Naive thymus-derived CD4-positive, alpha-beta T cell (primary cell): ENCODE measurements around the gene LCN1. TPM values are rescaled to one million over a fixed set of nuclear protein-coding genes. Genes with fewer than 3 reads are reported as not detected.
"Not testable (repeated sequence)": the region's sequence is repeated elsewhere in the genome, so short reads cannot be mapped to it uniquely, and the experiment has no call there.

Experiments
- ATAC-seq: fragments of 150-1000 bp; cut with Tn5 transposase; 2 replicates; pipeline ENCODE4 v1.10.0; 2021; ENCODE audit warnings: mild to moderate bottlenecking, moderate library complexity
- CTCF ChIA-PET: fragments of 350-600 bp; sonication (Branson Sonifier 250); formaldehyde crosslinking; loops from one replicate; lab custom pipeline; 2021; ENCODE audit warnings: antibody characterized with exemption; lab: Charles Lee
- POLR2A ChIA-PET: fragments of 350-600 bp; sonication (Branson Sonifier 250); formaldehyde crosslinking; loops from one replicate; lab custom pipeline; 2021; ENCODE audit warnings: antibody characterized with exemption, inconsistent platforms; lab: Charles Lee
- DNase-seq, 9 donors: peaks; one replicate each; pipeline versions ENCODE4 v3.0.0 to v3.0.0-alpha.2; 2020 to 2022; ENCODE audit warnings: mixed read lengths in 1 of 9
- H3K27ac ChIP-seq: one replicate; pipeline ENCODE4 v1.7.0; 2013; ENCODE audit warnings: mild to moderate bottlenecking, low read depth, low read length, moderate library complexity
- H3K27me3 ChIP-seq, 2 donors: one replicate each; pipeline ENCODE4 v1.7.0; 2013; ENCODE audit warnings: low read length in 2 of 2, mild to moderate bottlenecking in 2 of 2, moderate library complexity in 2 of 2; ENCODE audit not compliant: control insufficient read depth in 2 of 2, insufficient read depth in 2 of 2
- H3K36me3 ChIP-seq, 3 experiments: 1 replicate in 2 of 3; 2 replicates in 1 of 3; pipeline ENCODE4 v1.7.0; 2013; ENCODE audit warnings: low read length in 3 of 3, mild to moderate bottlenecking in 3 of 3, moderate library complexity in 1 of 3; ENCODE audit not compliant: insufficient read depth in 3 of 3, control insufficient read depth in 2 of 3
- H3K4me1 ChIP-seq, 2 donors: one replicate each; pipeline ENCODE4 v1.7.0; 2013; ENCODE audit warnings: low read length in 2 of 2, mild to moderate bottlenecking in 2 of 2, moderate library complexity in 1 of 2; ENCODE audit not compliant: control insufficient read depth in 2 of 2, insufficient read depth in 2 of 2
- H3K4me3 ChIP-seq: 2 replicates; pipeline ENCODE4 v1.7.0; 2013; ENCODE audit warnings: mild to moderate bottlenecking, low read length
- H3K9me3 ChIP-seq, 3 experiments: 1 replicate in 2 of 3; 2 replicates in 1 of 3; pipeline ENCODE4 v1.7.0; 2013; ENCODE audit warnings: low read length in 3 of 3; ENCODE audit not compliant: control insufficient read depth in 2 of 3
- H3K27ac Mint-ChIP-seq, 9 donors: one replicate each; pipeline ENCODE4 v1.8.0; 2020 to 2022; ENCODE audit warnings: mixed read lengths in 9 of 9, mild to moderate bottlenecking in 8 of 9, moderate library complexity in 5 of 9, inconsistent platforms in 2 of 9
- H3K27me3 Mint-ChIP-seq, 5 donors: one replicate each; pipeline ENCODE4 v1.8.0; 2021 to 2022; ENCODE audit warnings: mixed read lengths in 5 of 5, mild to moderate bottlenecking in 1 of 5
- H3K36me3 Mint-ChIP-seq, 5 donors: one replicate each; pipeline ENCODE4 v1.8.0; 2020 to 2022; ENCODE audit warnings: mixed read lengths in 5 of 5, mild to moderate bottlenecking in 3 of 5, inconsistent platforms in 1 of 5
- H3K4me1 Mint-ChIP-seq, 7 donors: one replicate each; pipeline ENCODE4 v1.8.0; 2020 to 2022; ENCODE audit warnings: mixed read lengths in 7 of 7, mild to moderate bottlenecking in 3 of 7, inconsistent platforms in 1 of 7
- H3K4me3 Mint-ChIP-seq, 10 donors: one replicate each; pipeline ENCODE4 v1.8.0; 2020 to 2022; ENCODE audit warnings: mild to moderate bottlenecking in 10 of 10, mixed read lengths in 10 of 10, moderate library complexity in 6 of 10, inconsistent platforms in 2 of 10
- H3K9me3 Mint-ChIP-seq, 11 donors: one replicate each; pipeline ENCODE4 v1.8.0; 2020 to 2022; ENCODE audit warnings: mixed read lengths in 11 of 11, mild to moderate bottlenecking in 4 of 11, inconsistent platforms in 1 of 11, moderate library complexity in 1 of 11
- intact Hi-C, 2 donors: fragments of 100-400 bp; cut with micrococcal nuclease; formaldehyde crosslinking; loops; one replicate each; pipeline ENCODE4 v1.15.1; 2023
- polyA plus RNA-seq, 2 donors: library from polyadenylated mRNA; unstranded; fragments of 300-500 nt; fragmentation: Illumina TruSeq; gene quantifications; one replicate each; pipeline ENCODE4 v1.2.3, GENCODE V29; 2021
- total RNA-seq, 6 experiments: library from RNA in 5 of 6; stranded (reverse) in 5 of 6; gene quantifications; 1 replicate in 5 of 6; 2 replicates in 1 of 6; pipeline ENCODE4 v1.2.3 and lab custom pipeline; 2021 to 2026

The LCN1 gene
- total and polyA plus RNA-seq, 7 experiments from 2014 or later, result not detected

DNA sequence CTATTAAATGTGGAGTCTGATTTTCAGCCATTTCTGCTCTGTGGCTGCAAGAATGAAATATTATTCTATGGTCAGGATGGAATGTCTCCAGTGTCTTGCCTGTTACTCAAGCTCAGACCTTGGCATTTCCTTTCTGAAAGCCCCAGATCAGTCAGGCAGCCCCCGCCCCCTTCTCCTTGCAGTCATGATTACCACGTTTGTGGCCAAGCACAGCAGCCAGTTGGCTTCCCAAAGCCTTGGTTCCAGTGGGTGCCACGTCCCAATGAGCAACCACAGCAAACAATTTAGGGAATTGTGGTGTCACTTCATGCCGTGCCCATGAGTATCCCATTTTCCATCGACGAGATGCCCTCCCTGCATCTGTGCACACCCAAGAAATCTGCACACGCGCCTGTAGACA is 15.0 kb downstream of the LCN1 start:
- H3K4me1 Mint-ChIP-seq, result no peaks in the 10 kb centered on the region
- H3K9me3 ChIP-seq, result no peaks in the 10 kb centered on the region
- no peak overlapping the region for H3K27ac ChIP-seq
- POLR2A ChIA-PET, result no interaction called here
- H3K4me3 Mint-ChIP-seq, result no peak overlapping the region
- H3K9me3 Mint-ChIP-seq, result no peaks in the 10 kb centered on the region
- H3K36me3 ChIP-seq, result no peaks in the 10 kb centered on the region
- CTCF ChIA-PET, result no interaction called here
- H3K4me3 ChIP-seq, result no peak overlapping the region
- no peaks in the 10 kb centered on the region for H3K4me1 ChIP-seq
- no peak for DNase-seq
- peaks cover 4 to 45% (median 37%) of the 10 kb centered on the region in 5 donors for H3K27me3 Mint-ChIP-seq
- H3K27ac Mint-ChIP-seq, result no peak overlapping the region
- no peak for ATAC-seq
- H3K36me3 Mint-ChIP-seq, result no peaks in the 10 kb centered on the region
- no peaks in the 10 kb centered on the region for H3K27me3 ChIP-seq
- intact Hi-C loops, result no loop called here

DNA sequence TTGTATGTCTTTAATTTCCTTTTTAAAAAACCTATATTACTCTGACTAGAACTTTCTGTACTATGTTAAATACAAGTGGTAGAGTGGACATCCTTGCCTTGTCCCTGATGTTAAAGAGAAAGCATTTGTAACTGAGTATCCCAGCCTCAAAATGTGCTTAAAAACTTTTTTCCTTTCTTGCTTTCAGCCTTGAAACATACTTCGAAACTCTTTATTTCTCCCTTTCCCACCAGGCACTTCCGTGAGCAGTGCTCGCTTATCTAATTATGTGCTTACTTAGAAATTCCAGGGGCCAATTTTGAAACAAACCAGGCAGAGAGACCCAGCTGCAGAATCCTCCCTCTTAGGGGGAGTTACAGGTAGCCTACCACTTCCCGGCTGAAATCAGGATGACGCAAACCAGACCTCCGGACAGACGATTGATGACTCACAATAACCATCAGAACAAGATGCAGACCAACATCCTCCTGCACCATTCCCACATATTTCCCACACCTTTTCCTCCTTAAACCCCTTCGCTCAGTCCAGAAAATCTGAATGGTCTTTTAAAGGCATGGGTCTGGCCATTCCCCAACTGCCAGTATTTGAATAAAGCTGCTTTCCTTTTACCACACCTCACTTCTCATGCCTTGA is 22.1 kb downstream of the LCN1 start:
- CTCF ChIA-PET, H3K27me3 ChIP-seq, H3K27ac ChIP-seq, H3K9me3 Mint-ChIP-seq, POLR2A ChIA-PET, H3K4me1 Mint-ChIP-seq, intact Hi-C loops, H3K4me1 ChIP-seq, H3K4me3 Mint-ChIP-seq, DNase-seq, H3K9me3 ChIP-seq, H3K36me3 Mint-ChIP-seq, ATAC-seq, H3K27ac Mint-ChIP-seq, H3K36me3 ChIP-seq, H3K4me3 ChIP-seq: not testable (repeated sequence)
- H3K27me3 Mint-ChIP-seq, result peaks cover 18 to 35% (median 26%) of the 10 kb centered on the region in 5 donors

GRCh38 chr9:135544981-135545635 is 23.9 kb downstream of the LCN1 start:
- H3K4me1 Mint-ChIP-seq, result no peaks in the 10 kb centered on the region
- Histone ChIP-seq H3K27ac (no peak overlapping the region), H3K4me1 (no peaks in the 10 kb centered on the region), H3K36me3 (no peaks in the 10 kb centered on the region), H3K4me3 (no peak overlapping the region), H3K27me3 (no peaks in the 10 kb centered on the region), H3K9me3 (no peaks in the 10 kb centered on the region)
- ATAC-seq (no peak), DNase-seq (no peak)
- intact Hi-C loops, result no loop called here
- H3K4me3 Mint-ChIP-seq, result no peak overlapping the region
- no peaks in the 10 kb centered on the region for H3K36me3 Mint-ChIP-seq
- peaks cover 13 to 24% (median 18%) of the 10 kb centered on the region in 5 donors for H3K27me3 Mint-ChIP-seq
- ChIA-PET CTCF (no interaction called here), POLR2A (no interaction called here)
- peaks cover 0 to 7% (median 0%) of the 10 kb centered on the region in 11 donors for H3K9me3 Mint-ChIP-seq
- no peak overlapping the region for H3K27ac Mint-ChIP-seq

DNA sequence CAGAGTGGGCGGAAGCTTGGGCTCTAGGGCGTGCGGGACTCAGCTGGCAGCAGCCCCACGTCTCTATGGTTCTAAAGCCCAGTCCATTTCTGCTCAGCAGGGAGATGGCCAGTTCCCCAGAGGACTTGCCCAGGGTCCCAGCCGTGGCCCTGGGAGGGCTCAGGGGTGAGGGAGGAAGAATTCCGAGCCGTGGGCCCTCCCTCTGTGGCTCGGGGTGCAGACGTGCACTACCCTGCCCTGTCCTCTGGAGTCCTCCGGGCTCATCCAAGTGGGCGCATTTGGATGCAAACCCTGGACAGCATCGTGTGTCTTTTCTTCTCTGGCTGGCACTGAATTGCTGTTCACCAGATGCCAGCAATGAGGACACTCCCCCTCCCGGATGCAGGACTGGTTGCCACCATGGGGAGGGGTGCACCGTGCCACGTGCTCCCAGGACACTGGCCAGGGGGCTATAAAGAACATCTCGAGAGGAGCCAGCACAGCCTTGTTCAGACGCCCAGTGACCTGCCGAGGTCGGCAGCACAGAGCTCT is 24.5 kb downstream of the LCN1 start, which contains the start of gene OBP2A:
Gene OBP2A, plus strand, starts transcription at position 481 of the 531 bp plus-strand sequence. CDS start 55 bp downstream, outside the sequence.
- CTCF ChIA-PET, H3K27ac ChIP-seq, H3K27me3 ChIP-seq, H3K4me3 ChIP-seq, H3K4me1 Mint-ChIP-seq, DNase-seq, ATAC-seq, intact Hi-C loops, POLR2A ChIA-PET, H3K27ac Mint-ChIP-seq, H3K9me3 Mint-ChIP-seq, H3K36me3 Mint-ChIP-seq, H3K36me3 ChIP-seq, H3K9me3 ChIP-seq, H3K4me1 ChIP-seq, H3K4me3 Mint-ChIP-seq: not testable (repeated sequence)
- peaks cover 11 to 20% (median 13%) of the 10 kb centered on the region in 5 donors for H3K27me3 Mint-ChIP-seq

GRCh38 chr9:135546792-135547617 is 25.8 kb downstream of the LCN1 start:
- H3K27ac ChIP-seq, H3K4me3 Mint-ChIP-seq, DNase-seq, CTCF ChIA-PET, H3K36me3 Mint-ChIP-seq, POLR2A ChIA-PET, H3K4me3 ChIP-seq, H3K4me1 Mint-ChIP-seq, H3K36me3 ChIP-seq, ATAC-seq, H3K4me1 ChIP-seq, intact Hi-C loops, H3K27ac Mint-ChIP-seq, H3K9me3 Mint-ChIP-seq, H3K27me3 ChIP-seq, H3K9me3 ChIP-seq: not testable (repeated sequence)
- peaks cover 11 to 19% (median 13%) of the 10 kb centered on the region in 5 donors for H3K27me3 Mint-ChIP-seq

DNA sequence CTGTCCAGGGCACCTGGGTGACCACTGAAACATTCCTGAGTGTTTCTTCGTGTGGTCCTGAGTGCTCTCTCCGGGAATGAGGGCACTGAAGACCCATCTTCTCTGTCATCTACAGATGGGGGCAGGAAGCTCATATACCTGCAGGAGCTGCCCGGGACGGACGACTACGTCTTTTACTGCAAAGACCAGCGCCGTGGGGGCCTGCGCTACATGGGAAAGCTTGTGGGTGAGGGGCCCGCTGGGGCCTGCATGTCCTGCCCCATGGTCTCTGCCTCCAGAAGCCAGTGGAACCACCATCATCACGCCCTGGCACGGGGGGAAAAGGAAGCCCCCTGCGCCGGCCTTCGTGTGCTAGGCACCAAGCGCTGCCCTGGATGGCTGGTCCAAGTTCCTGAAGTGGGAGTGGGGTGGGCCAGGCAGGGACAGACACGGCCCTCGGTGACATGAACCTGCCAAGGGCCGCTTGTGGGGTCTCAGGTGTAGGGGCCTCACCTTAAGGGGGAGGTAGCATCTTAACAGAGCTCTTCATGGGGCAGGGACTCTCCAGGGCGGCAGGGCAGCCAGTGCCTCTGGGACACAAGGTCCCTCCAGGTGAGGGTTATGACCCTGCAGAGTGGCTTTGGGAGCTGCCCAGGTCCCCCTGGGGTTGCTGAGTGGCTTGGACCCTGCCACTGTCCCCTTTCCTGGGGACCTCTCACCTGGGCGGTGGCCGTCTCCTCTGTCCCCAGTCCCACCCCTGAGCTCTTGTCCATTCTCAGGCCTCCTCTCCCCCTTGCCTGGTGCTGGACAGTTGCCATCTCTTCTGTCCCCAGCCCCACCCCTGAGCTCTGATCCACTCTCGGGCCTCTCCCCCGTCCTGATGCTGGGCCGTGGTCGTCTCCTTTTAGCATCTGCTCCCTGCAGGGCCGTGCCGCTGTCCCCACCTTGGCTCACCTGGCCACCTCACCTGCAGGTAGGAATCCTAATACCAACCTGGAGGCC is 26.8 kb downstream of the LCN1 start:
- Histone ChIP-seq H3K27ac (no peak overlapping the region), H3K27me3 (no peaks in the 10 kb centered on the region), H3K9me3 (no peaks in the 10 kb centered on the region), H3K36me3 (no peaks in the 10 kb centered on the region), H3K4me1 (no peaks in the 10 kb centered on the region), H3K4me3 (no peak overlapping the region)
- POLR2A ChIA-PET, result no interaction called here
- Mint-ChIP-seq H3K4me3 (no peak overlapping the region), H3K9me3 (peaks cover 0 to 5% (median 0%) of the 10 kb centered on the region in 11 donors), H3K36me3 (no peaks in the 10 kb centered on the region), H3K27ac (no peak overlapping the region), H3K4me1 (peaks cover 0 to 2% (median 0%) of the 10 kb centered on the region in 7 donors), H3K27me3 (peaks cover 6 to 13% (median 10%) of the 10 kb centered on the region in 5 donors)
- DNase-seq (no peak), ATAC-seq (no peak)
- intact Hi-C loops, result no loop called here
- CTCF ChIA-PET, result no interaction called here
